Measurements from ENCODE around the gene PFDN4. TPM values are rescaled to one million over a fixed set of nuclear protein-coding genes. Genes with fewer than 3 reads are reported as not detected.

PFDN4 gene
- total and polyA plus RNA-seq, 2 donors (not counting 1 experiment from before 2014, with no cell fraction given), result 9.1 to 16.8 TPM

DNA sequence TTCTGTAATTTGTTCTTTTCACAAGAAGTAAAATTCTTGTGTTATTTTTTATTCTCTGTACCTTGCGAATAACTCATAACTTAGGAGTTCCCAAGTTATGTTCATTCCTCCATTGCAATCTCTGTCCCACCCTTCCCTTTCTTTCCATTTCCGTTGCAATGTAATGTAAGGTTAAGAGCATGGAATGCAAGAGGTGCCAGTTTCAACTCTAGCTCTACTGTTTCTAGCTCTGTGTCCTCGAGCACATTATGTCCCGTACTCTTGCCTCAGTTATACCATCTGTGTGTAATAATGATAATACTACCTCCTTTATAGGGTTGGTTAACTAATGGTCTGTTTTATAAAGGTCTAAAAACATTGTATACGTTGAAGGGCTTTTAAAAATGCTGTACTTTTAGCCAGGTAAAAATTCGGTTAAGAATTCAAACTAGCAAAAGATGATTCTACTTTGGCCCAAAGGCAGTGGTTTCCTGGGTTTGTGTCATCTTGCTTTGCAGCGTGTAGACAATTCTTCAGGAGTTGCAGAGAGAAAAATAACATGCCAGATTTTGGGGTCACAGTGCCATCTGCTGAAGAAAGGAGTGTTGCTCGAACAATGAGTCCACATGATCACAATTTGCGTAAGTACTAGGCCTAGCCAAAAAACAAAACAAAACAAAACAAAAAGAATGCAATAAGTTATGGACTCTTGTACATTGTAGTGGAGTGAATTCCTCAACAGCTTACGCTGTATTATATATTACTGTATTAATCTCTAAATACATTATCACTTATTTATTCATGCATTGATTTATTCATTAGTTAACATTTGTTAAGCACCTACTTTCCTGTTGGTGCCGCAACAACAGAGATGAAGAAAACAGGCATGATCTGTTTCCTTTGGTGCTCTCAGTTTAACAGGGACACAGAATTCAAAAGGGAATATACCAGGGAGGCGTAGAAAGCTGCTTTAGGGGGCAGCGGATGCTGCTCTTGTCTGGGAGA is 10.0 kb upstream of the PFDN4 start:
- no peak for DNase-seq
- no peak overlapping the region for H3K4me2 ChIP-seq (replicated peaks; ENCODE audit: low read depth, low read length, poor library complexity, severe bottlenecking)
- POLR2A ChIA-PET, result no interaction called here
- TF ChIP-seq, protein P1, sequence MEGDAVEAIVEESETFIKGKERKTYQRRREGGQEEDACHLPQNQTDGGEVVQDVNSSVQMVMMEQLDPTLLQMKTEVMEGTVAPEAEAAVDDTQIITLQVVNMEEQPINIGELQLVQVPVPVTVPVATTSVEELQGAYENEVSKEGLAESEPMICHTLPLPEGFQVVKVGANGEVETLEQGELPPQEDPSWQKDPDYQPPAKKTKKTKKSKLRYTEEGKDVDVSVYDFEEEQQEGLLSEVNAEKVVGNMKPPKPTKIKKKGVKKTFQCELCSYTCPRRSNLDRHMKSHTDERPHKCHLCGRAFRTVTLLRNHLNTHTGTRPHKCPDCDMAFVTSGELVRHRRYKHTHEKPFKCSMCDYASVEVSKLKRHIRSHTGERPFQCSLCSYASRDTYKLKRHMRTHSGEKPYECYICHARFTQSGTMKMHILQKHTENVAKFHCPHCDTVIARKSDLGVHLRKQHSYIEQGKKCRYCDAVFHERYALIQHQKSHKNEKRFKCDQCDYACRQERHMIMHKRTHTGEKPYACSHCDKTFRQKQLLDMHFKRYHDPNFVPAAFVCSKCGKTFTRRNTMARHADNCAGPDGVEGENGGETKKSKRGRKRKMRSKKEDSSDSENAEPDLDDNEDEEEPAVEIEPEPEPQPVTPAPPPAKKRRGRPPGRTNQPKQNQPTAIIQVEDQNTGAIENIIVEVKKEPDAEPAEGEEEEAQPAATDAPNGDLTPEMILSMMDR (IDR thresholded peaks at IDR 0.05), result no peak
- H3K27ac Mint-ChIP-seq, result no peak overlapping the region
- peaks cover 7% of the 10 kb centered on the region for H3K27me3 Mint-ChIP-seq
- no peak overlapping the region for H3K27ac ChIP-seq (ENCODE audit: low read length in 2 of 2)
- peaks cover 10% of the 10 kb centered on the region for H3K4me1 Mint-ChIP-seq
- no peak overlapping the region for H3K4me3 Mint-ChIP-seq
- no peaks in the 10 kb centered on the region for H3K9me3 Mint-ChIP-seq (ENCODE audit: insufficient read depth)
- H3K9ac ChIP-seq (ENCODE audit: low read length), result no peak overlapping the region
- no peaks in the 10 kb centered on the region for H3K79me2 ChIP-seq (ENCODE audit: control insufficient read depth, insufficient read depth, low read length)
- intact Hi-C loops (cut with micrococcal nuclease), result loop anchor here (2.0 to 5.0 kb wide), 2 partner anchors 255 to 449 kb away; no protein-coding TSS in a partner anchor
- ATAC-seq (ENCODE audit: low read depth), result no peak
- no peaks in the 10 kb centered on the region for H4K20me1 ChIP-seq (ENCODE audit: control insufficient read depth, insufficient read depth, low read length, poor library complexity, severe bottlenecking)
- no peaks in the 10 kb centered on the region for H3K9me3 ChIP-seq (ENCODE audit: control extremely low read depth in 1 of 3, control insufficient read depth in 2 of 3, insufficient read depth in 1 of 3, low read length in 2 of 3)
- CTCF ChIA-PET, result interaction anchor here (0.7 to 6.2 kb wide), 12 partner anchors 10 to 1886 kb away, joined by 3 to 55 read pairs (median 4); partner anchors contain the start of gene PFDN4
- H3K4me3 ChIP-seq (ENCODE audit: control extremely low read depth in 1 of 5, extremely low read depth in 1 of 5, insufficient read depth in 1 of 5, low read depth in 2 of 5, low read length in 4 of 5), result no peak overlapping the region
- WGBS (ENCODE audit: insufficient coverage), result 61% methylated on average over 3 of the region's 13 CpGs
- H3K4me1 ChIP-seq (ENCODE audit: control insufficient read depth in 2 of 2, insufficient read depth in 2 of 2, low read length in 2 of 2), result peaks cover 0 to 8% of the 10 kb centered on the region in 2 donors
- no peaks in the 10 kb centered on the region for H3K36me3 ChIP-seq (replicated peaks in 1 of 2; ENCODE audit: control extremely low read depth in 1 of 2, control insufficient read depth in 1 of 2, extremely low read depth in 1 of 2, insufficient read depth in 2 of 2, low read length in 1 of 2)
- no peak overlapping the region for H2AFZ ChIP-seq (ENCODE audit: insufficient read depth, low read depth, low read length, poor library complexity, severe bottlenecking)
- no peaks in the 10 kb centered on the region for H3K27me3 ChIP-seq (replicated peaks in 1 of 4; ENCODE audit: control extremely low read depth in 1 of 4, control insufficient read depth in 3 of 4, insufficient read depth in 4 of 4, low read length in 3 of 4)

DNA sequence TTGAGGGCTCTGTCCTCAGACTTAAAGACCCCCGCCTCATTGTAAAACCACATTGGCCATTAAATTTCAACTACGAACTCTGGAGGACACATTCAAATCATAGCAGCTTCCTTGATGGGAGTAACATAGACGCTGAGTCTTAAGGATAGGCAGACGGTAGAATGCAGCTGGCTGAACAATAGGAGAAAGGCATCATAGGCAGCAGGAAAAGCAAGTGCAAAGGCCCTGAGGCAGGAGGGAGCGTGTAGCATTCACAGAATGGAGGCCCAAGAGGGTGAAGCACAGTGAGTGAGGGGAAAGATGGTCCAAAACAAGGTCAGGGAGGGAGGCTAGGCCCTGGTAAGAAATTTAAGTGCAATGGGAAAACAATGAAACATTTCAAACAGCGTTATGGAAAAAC is 8.6 kb upstream of the PFDN4 start:
- peaks cover 0 to 8% of the 10 kb centered on the region in 2 donors for H3K4me1 ChIP-seq (ENCODE audit: control insufficient read depth in 2 of 2, insufficient read depth in 2 of 2, low read length in 2 of 2)
- WGBS (ENCODE audit: insufficient coverage), result 93% methylated on average over 3 of the region's 6 CpGs
- H2AFZ ChIP-seq (ENCODE audit: insufficient read depth, low read depth, low read length, poor library complexity, severe bottlenecking), result peak overlapping the region; percentile 6
- no peak for DNase-seq
- TF ChIP-seq EZH2 (IDR thresholded peaks at IDR 0.05; ENCODE audit: borderline replicate concordance, insufficient read depth, low read depth, low read length, poor library complexity, severe bottlenecking), result no peak
- TF ChIP-seq, protein P1 (IDR thresholded peaks at IDR 0.05), result no peak
- peaks cover 7% of the 10 kb centered on the region for H3K27me3 Mint-ChIP-seq
- intact Hi-C loops (cut with micrococcal nuclease), result loop anchor here (1.0 to 5.0 kb wide), 6 partner anchors 96 to 982 kb away; no protein-coding TSS in a partner anchor
- no peak overlapping the region for H3K4me2 ChIP-seq (replicated peaks; ENCODE audit: low read depth, low read length, poor library complexity, severe bottlenecking)
- no peak overlapping the region for H3K27ac ChIP-seq (ENCODE audit: low read length in 2 of 2)
- H3K4me3 Mint-ChIP-seq, result no peak overlapping the region
- CTCF ChIA-PET, result interaction anchor here (0.6 to 6.2 kb wide), 19 partner anchors 8 to 1959 kb away, joined by 3 to 55 read pairs (median 6); partner anchors contain the start of gene PFDN4
- H3K27ac Mint-ChIP-seq, result no peak overlapping the region
- no peaks in the 10 kb centered on the region for H3K9me3 ChIP-seq (ENCODE audit: control extremely low read depth in 1 of 3, control insufficient read depth in 2 of 3, insufficient read depth in 1 of 3, low read length in 2 of 3)
- no peaks in the 10 kb centered on the region for H3K27me3 ChIP-seq (replicated peaks in 1 of 4; ENCODE audit: control extremely low read depth in 1 of 4, control insufficient read depth in 3 of 4, insufficient read depth in 4 of 4, low read length in 3 of 4)
- no peak overlapping the region for H3K4me3 ChIP-seq (ENCODE audit: control extremely low read depth in 1 of 5, extremely low read depth in 1 of 5, insufficient read depth in 1 of 5, low read depth in 2 of 5, low read length in 4 of 5)
- peaks cover 10% of the 10 kb centered on the region for H3K4me1 Mint-ChIP-seq
- H3K9me3 Mint-ChIP-seq (ENCODE audit: insufficient read depth), result no peaks in the 10 kb centered on the region
- no peak for ATAC-seq (ENCODE audit: low read depth)
- H3K79me2 ChIP-seq (ENCODE audit: control insufficient read depth, insufficient read depth, low read length), result no peaks in the 10 kb centered on the region
- POLR2A ChIA-PET, result interaction anchor here (0.5 kb wide), 1 partner anchor 283 kb away, joined by 4 read pairs; no protein-coding TSS in a partner anchor
- H3K9ac ChIP-seq (ENCODE audit: low read length), result no peak overlapping the region
- no peaks in the 10 kb centered on the region for H3K36me3 ChIP-seq (replicated peaks in 1 of 2; ENCODE audit: control extremely low read depth in 1 of 2, control insufficient read depth in 1 of 2, extremely low read depth in 1 of 2, insufficient read depth in 2 of 2, low read length in 1 of 2)
- H4K20me1 ChIP-seq (ENCODE audit: control insufficient read depth, insufficient read depth, low read length, poor library complexity, severe bottlenecking), result no peaks in the 10 kb centered on the region
